Measurements from ENCODE around the gene APOBEC2.
"Not testable (repeated sequence)": the region's sequence is repeated elsewhere in the genome, so short reads cannot be mapped to it uniquely, and the experiment has no call there.

DNA sequence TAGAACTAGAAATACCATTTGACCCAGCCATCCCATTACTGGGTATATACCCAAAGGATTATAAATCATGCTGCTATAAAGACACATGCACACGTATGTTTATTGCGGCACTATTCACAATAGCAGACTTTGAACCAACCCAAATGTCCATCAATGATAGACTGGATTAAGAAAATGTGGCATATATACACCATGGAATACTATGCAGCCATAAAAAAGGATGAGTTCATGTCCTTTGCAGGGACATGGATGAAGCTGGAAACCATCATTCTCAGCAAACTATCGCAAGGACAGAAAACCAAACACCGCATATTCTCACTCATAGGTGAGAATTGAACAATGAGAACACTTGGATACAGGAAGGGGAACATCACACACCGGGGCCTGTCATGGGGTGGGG is 37.1 kb upstream of the APOBEC2 start:
- TF ChIP-seq, protein P1, sequence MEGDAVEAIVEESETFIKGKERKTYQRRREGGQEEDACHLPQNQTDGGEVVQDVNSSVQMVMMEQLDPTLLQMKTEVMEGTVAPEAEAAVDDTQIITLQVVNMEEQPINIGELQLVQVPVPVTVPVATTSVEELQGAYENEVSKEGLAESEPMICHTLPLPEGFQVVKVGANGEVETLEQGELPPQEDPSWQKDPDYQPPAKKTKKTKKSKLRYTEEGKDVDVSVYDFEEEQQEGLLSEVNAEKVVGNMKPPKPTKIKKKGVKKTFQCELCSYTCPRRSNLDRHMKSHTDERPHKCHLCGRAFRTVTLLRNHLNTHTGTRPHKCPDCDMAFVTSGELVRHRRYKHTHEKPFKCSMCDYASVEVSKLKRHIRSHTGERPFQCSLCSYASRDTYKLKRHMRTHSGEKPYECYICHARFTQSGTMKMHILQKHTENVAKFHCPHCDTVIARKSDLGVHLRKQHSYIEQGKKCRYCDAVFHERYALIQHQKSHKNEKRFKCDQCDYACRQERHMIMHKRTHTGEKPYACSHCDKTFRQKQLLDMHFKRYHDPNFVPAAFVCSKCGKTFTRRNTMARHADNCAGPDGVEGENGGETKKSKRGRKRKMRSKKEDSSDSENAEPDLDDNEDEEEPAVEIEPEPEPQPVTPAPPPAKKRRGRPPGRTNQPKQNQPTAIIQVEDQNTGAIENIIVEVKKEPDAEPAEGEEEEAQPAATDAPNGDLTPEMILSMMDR (IDR thresholded peaks at IDR 0.05), result not testable (repeated sequence)
- not testable (repeated sequence) for TF ChIP-seq POLR2A, POLR2AphosphoS5 (IDR thresholded peaks at IDR 0.05)

Measured in breast epithelium (tissue), 3 donors.